Lower leg skin (tissue), 4 donors: ENCODE measurements around the gene TMEM45A. TPM values are rescaled to one million over a fixed set of nuclear protein-coding genes. Genes with fewer than 3 reads are reported as not detected.

Experiments used
- DNase-seq, 2 donors: peaks; one replicate each; pipeline ENCODE4 v3.0.0-alpha.2; 2019; ENCODE audit warnings: low spot score in 2 of 2
- H3K4me3 ChIP-seq: fragments of 200-600 bp; sonication (generic); 2 replicates; pipeline ENCODE4 v1.5.1; 2017; ENCODE audit warnings: mild to moderate bottlenecking, low read depth; ENCODE audit not compliant: poor library complexity, severe bottlenecking
- POLR2A ChIP-seq, 2 donors: fragments of 450-650 bp; IDR thresholded peaks; one replicate each; pipeline ENCODE4 v1.6.1; 2016 to 2017; ENCODE audit warnings: antibody characterized with exemption in 2 of 2, mild to moderate bottlenecking in 1 of 2, moderate library complexity in 1 of 2
- WGBS, 2 donors: methylation state at CpG; one replicate each; pipeline ENCODE4 v1.1.5; 2018; 5-methylcytosine and 5-hydroxymethylcytosine counted together
- intact Hi-C: fragments of 100-400 bp; cut with DNase I; formaldehyde crosslinking; loops from one replicate; pipeline ENCODE4 v1.15.0; 2023; ENCODE audit warnings: low total_unique reads
- total RNA-seq, 4 donors: library from RNA; depleted of rRNA; stranded (reverse); fragments of >200 nt; gene quantifications; one replicate each; pipeline ENCODE4 v1.1.0, GENCODE V29; 2016
- TF ChIP-seq, protein P1 (sequence below), 3 donors: fragments of 450-650 bp; IDR thresholded peaks; one replicate each; pipeline ENCODE4 v1.5.1; 2016; ENCODE audit warnings: antibody characterized with exemption in 3 of 3, mild to moderate bottlenecking in 3 of 3, moderate library complexity in 2 of 3

The TMEM45A gene
- total RNA-seq, 4 donors from 2014 or later: 421 to 1,097 (median 707) TPM

DNA sequence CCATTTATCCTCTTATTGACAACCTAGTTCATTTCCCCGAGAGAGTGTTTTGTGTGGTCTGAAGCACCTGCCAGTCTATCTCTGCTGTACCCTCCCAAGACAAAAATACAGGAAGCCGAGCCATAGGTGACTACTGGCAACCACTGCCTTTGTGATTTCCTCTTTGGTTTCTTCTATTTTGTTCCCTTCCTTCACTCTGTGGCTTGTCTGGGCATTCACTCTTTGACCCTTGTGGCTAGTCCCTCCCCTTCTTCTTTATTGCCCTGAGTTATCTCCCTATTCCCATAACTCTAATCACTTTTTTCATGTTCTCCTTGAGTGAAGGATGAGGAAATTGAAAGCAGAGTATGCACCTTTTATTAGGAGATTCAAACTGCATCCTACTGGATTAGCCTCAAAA lies 116.9 kb downstream of the TMEM45A start, which contains the start of gene ADGRG7:
Gene ADGRG7, plus strand, starts transcription at position 297 of the 400 bp plus-strand sequence. CDS start 256 bp downstream, outside the sequence.
- intact Hi-C loops: no loop called here
- WGBS, 2 donors: 79 to 90% methylated on average over 2 of the region's 2 CpGs
- TF ChIP-seq POLR2A (IDR thresholded peaks at IDR 0.05): no peak
- TF ChIP-seq, protein P1, sequence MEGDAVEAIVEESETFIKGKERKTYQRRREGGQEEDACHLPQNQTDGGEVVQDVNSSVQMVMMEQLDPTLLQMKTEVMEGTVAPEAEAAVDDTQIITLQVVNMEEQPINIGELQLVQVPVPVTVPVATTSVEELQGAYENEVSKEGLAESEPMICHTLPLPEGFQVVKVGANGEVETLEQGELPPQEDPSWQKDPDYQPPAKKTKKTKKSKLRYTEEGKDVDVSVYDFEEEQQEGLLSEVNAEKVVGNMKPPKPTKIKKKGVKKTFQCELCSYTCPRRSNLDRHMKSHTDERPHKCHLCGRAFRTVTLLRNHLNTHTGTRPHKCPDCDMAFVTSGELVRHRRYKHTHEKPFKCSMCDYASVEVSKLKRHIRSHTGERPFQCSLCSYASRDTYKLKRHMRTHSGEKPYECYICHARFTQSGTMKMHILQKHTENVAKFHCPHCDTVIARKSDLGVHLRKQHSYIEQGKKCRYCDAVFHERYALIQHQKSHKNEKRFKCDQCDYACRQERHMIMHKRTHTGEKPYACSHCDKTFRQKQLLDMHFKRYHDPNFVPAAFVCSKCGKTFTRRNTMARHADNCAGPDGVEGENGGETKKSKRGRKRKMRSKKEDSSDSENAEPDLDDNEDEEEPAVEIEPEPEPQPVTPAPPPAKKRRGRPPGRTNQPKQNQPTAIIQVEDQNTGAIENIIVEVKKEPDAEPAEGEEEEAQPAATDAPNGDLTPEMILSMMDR (IDR thresholded peaks at IDR 0.05): no peak
- DNase-seq: no peak
- no peak within 1 kb of the TSS for H3K4me3 ChIP-seq

DNA sequence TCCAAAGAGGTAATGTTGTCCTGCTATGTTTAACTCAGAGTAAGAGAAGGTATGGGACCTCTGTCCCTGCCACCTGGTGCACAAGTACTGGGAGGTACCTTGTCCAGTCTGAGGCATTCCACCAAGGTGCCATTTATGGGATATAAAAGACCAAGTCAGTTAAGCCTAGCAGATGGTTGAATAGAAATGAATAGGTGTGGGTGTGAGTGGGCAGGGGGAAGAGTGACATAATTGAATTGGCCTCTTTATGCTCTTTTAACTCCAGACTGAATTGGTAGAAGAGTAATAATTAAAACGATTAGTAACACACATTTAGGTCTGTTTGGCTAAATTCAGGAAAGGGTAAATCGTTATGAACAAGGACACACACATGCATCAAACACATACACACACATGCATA lies 117.5 kb downstream of the TMEM45A start:
- H3K4me3 ChIP-seq: no peak overlapping the region
- 58 to 78% methylated on average over 2 of the region's 2 CpGs for WGBS, 2 donors
- intact Hi-C loops: no loop called here
- no peak for DNase-seq
- TF ChIP-seq POLR2A (IDR thresholded peaks at IDR 0.05): no peak
- TF ChIP-seq, protein P1 (IDR thresholded peaks at IDR 0.05): no peak

DNA sequence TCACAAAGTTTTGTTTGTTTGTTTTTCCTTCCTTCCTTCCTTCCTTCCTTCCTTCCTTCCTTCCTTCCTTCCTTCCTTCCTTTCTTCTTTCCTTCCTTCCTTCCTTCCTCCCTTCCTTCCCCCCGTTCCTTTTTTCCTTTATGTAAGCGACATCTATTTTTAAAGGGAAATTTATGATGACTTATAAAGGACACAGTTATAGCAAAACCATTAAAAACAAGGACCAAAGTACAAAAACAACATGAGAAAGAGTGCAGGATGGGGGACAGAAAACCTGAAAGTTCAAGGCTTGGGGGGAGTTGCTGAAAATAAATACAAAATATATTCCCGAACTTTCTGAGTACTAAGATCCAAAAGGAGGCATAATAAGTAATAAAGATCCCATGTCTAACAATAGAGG lies 118.8 kb downstream of the TMEM45A start:
- H3K4me3 ChIP-seq: no peak overlapping the region
- WGBS, 2 donors: 67 to 76% methylated on average over 3 of the region's 3 CpGs
- TF ChIP-seq POLR2A (IDR thresholded peaks at IDR 0.05): no peak
- TF ChIP-seq, protein P1 (IDR thresholded peaks at IDR 0.05): no peak
- no peak for DNase-seq
- intact Hi-C loops: no loop called here

DNA sequence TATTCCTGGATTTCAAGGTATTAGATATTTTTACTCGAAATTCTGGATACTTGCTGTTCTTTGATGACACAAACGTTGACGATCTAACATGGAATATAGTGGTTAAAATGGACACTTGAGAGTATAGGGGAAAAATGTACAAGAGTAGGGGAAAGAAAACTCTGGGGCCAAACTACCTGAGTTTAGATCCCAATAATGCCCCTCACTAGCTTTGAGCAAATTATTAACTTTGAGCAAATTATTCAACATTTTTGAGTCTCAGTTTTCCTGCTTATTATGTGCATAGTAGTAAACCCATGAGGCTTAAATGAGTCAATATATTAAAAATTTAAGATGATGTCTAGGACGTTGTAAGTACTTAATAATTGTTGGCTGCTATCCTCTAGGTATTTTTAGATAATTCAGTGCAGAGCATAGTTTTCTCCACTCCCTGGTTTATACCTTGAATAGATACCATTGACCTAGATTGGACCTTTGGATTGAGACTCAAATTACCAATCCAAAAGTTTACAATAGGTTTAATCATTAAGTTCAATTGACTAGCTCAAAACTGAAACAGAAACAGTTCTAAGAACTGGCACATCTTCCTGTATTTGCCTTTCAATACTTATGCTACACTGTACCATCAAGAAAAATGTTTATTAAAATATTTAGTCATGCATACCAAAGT lies 121.4 kb downstream of the TMEM45A start:
- intact Hi-C loops: no loop called here
- 71 to 81% methylated on average over 4 of the region's 4 CpGs for WGBS, 2 donors
- no peak for DNase-seq
- TF ChIP-seq POLR2A (IDR thresholded peaks at IDR 0.05): no peak
- no peak overlapping the region for H3K4me3 ChIP-seq

DNA sequence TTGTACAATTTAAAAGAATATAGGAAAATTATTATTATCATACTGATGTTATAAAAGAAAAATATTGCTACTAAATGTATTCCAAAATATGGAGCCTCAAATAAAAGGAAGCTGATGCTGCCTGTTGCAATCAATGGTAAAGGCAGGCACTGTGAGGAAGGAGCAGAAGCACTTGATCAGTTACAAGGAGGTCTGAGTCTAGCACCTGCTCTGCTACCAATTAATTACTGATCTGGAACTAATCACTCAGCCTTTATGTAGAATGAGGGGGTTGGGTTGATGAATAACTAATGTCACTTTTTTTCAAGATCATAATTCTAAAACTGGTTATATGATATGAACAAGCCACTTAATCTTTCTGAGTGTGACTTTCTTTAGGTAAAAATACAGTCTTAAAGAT lies 122.5 kb downstream of the TMEM45A start:
- no peak for TF ChIP-seq POLR2A (IDR thresholded peaks at IDR 0.05)
- TF ChIP-seq, protein P1 (IDR thresholded peaks at IDR 0.05): no peak
- H3K4me3 ChIP-seq: no peak overlapping the region
- intact Hi-C loops: no loop called here
- no peak for DNase-seq

DNA sequence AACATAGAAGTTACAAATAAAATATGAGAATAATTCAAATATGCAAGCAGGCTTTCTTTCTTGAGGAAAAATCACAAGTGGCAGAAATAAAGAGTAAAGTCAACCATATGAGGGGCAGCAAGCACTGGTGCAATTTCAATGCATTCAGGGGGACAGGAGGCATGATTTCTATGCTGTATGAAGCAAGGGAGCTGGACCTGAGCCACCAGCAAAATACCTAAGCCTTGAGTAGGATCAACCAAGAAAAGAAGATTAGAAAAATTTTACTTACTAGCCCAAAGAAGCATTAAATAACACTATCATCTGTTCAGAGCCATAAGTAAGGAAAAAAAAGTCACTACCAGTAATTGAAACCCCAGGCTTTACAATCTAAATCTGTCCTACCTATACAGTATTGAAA lies 123.3 kb downstream of the TMEM45A start:
- TF ChIP-seq, protein P1 (IDR thresholded peaks at IDR 0.05): no peak
- no peak for TF ChIP-seq POLR2A (IDR thresholded peaks at IDR 0.05)
- no peak for DNase-seq
- H3K4me3 ChIP-seq: no peak overlapping the region
- intact Hi-C loops: no loop called here
